ENCODE measurements around the gene TEP1. TPM values are rescaled to one million over a fixed set of nuclear protein-coding genes. Genes with fewer than 3 reads are reported as not detected.
A peak's percentile ranks its signal among the peaks of the same experiment; 100 is the strongest.

Gene TEP1
- total and polyA plus RNA-seq, 2 experiments from 2014 or later: 3.0 to 8.5 TPM

- DNase-seq (ENCODE audit: low spot score): peak; percentile 5
- Histone ChIP-seq H3K36me3 (ENCODE audit: insufficient read depth) (no peaks in the 10 kb centered on the region), H3K27ac (ENCODE audit: low read depth) (peak overlapping the region; percentile 48), H3K9me2 (ENCODE audit: insufficient read depth) (peaks cover 6% of the 10 kb centered on the region; the same call in 1 of the 2 replicates), H3K27me3 (ENCODE audit: insufficient read depth) (no peaks in the 10 kb centered on the region), H3F3A (replicated peaks; ENCODE audit: low read depth) (0 out of 2 replicates have a peak, but pooled peaks cover 9% of the 10 kb centered on the region), H3K79me2 (replicated peaks; ENCODE audit: insufficient read depth) (no peaks in the 10 kb centered on the region), H4K20me1 (replicated peaks; ENCODE audit: insufficient read depth) (no peaks in the 10 kb centered on the region), H3K4me1 (ENCODE audit: insufficient read depth) (peaks cover 19% of the 10 kb centered on the region), H3K4me3 (peak overlapping the region; percentile 21; the same call in 1 of the 2 replicates), H2AFZ (0 out of 2 replicates have a peak overlapping the region, but pooled peaks have one; percentile 11), H3K4me2 (peak overlapping the region; percentile 55)
- H3K27ac Mint-ChIP-seq: 0 out of 2 replicates have a peak overlapping the region, but pooled peaks have one; percentile 32
- H3K4me3 Mint-ChIP-seq: peak overlapping the region; percentile 35; the same call in 1 of the 3 replicates
- peaks cover 6% of the 10 kb centered on the region for H3K27me3 Mint-ChIP-seq (ENCODE audit: insufficient read depth, low read depth, poor library complexity)
- TF ChIP-seq ETS1 (IDR thresholded peaks at IDR 0.05): no peak
- TF ChIP-seq POLR2AphosphoS5 (IDR thresholded peaks at IDR 0.05; ENCODE audit: low read depth): no peak
- TF ChIP-seq, protein P1, sequence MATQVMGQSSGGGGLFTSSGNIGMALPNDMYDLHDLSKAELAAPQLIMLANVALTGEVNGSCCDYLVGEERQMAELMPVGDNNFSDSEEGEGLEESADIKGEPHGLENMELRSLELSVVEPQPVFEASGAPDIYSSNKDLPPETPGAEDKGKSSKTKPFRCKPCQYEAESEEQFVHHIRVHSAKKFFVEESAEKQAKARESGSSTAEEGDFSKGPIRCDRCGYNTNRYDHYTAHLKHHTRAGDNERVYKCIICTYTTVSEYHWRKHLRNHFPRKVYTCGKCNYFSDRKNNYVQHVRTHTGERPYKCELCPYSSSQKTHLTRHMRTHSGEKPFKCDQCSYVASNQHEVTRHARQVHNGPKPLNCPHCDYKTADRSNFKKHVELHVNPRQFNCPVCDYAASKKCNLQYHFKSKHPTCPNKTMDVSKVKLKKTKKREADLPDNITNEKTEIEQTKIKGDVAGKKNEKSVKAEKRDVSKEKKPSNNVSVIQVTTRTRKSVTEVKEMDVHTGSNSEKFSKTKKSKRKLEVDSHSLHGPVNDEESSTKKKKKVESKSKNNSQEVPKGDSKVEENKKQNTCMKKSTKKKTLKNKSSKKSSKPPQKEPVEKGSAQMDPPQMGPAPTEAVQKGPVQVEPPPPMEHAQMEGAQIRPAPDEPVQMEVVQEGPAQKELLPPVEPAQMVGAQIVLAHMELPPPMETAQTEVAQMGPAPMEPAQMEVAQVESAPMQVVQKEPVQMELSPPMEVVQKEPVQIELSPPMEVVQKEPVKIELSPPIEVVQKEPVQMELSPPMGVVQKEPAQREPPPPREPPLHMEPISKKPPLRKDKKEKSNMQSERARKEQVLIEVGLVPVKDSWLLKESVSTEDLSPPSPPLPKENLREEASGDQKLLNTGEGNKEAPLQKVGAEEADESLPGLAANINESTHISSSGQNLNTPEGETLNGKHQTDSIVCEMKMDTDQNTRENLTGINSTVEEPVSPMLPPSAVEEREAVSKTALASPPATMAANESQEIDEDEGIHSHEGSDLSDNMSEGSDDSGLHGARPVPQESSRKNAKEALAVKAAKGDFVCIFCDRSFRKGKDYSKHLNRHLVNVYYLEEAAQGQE (IDR thresholded peaks at IDR 0.05; ENCODE audit: unreplicated experiment): no peak
- TF ChIP-seq EZH2phosphoT487 (IDR thresholded peaks at IDR 0.05; ENCODE audit: unreplicated experiment): no peak
- TF ChIP-seq, protein P2, sequence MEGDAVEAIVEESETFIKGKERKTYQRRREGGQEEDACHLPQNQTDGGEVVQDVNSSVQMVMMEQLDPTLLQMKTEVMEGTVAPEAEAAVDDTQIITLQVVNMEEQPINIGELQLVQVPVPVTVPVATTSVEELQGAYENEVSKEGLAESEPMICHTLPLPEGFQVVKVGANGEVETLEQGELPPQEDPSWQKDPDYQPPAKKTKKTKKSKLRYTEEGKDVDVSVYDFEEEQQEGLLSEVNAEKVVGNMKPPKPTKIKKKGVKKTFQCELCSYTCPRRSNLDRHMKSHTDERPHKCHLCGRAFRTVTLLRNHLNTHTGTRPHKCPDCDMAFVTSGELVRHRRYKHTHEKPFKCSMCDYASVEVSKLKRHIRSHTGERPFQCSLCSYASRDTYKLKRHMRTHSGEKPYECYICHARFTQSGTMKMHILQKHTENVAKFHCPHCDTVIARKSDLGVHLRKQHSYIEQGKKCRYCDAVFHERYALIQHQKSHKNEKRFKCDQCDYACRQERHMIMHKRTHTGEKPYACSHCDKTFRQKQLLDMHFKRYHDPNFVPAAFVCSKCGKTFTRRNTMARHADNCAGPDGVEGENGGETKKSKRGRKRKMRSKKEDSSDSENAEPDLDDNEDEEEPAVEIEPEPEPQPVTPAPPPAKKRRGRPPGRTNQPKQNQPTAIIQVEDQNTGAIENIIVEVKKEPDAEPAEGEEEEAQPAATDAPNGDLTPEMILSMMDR (conservative IDR thresholded peaks at IDR 0.05; ENCODE audit: low read depth in 2 of 2): no peak
- TF ChIP-seq ZNF462 (CRISPR knock-in tag; IDR thresholded peaks at IDR 0.05): no peak
- TF ChIP-seq JUNB (IDR thresholded peaks at IDR 0.05; ENCODE audit: unreplicated experiment): no peak
- no peak for TF ChIP-seq NANOG (IDR thresholded peaks at IDR 0.05; ENCODE audit: borderline replicate concordance)
- no peak for TF ChIP-seq ZNF114 (CRISPR knock-in tag; IDR thresholded peaks at IDR 0.05)
- no peak for TF ChIP-seq STAT1 (IDR thresholded peaks at IDR 0.05; ENCODE audit: unreplicated experiment)
- no peak for TF ChIP-seq EZH2 (IDR thresholded peaks at IDR 0.05; ENCODE audit: low read depth, unreplicated experiment)
- TF ChIP-seq CREB1 (CRISPR knock-in tag; IDR thresholded peaks at IDR 0.05; ENCODE audit: low read depth): no peak
- TF ChIP-seq ZNF331 (CRISPR knock-in tag; IDR thresholded peaks at IDR 0.05; ENCODE audit: low read depth): no peak
- ATAC-seq: peak; percentile 23; the same call in 1 of the 3 replicates
- H3K9me3 Mint-ChIP-seq: no peaks in the 10 kb centered on the region
- H3K36me3 Mint-ChIP-seq (ENCODE audit: low read depth): no peaks in the 10 kb centered on the region
- peaks cover 16% of the 10 kb centered on the region for H3K4me1 Mint-ChIP-seq
These were observed 8.0 kb upstream of the TEP1 start for GRCh38 chr14:20421267-20421666.
